Measurements from ENCODE around the gene TENT5A. TPM values are rescaled to one million over a fixed set of nuclear protein-coding genes. Genes with fewer than 3 reads are reported as not detected.
A peak's percentile ranks its signal among the peaks of the same experiment; 100 is the strongest.

TENT5A gene
- total RNA-seq, 4 donors from 2014 or later = 18.4 to 26.6 (median 24.7) TPM

DNA sequence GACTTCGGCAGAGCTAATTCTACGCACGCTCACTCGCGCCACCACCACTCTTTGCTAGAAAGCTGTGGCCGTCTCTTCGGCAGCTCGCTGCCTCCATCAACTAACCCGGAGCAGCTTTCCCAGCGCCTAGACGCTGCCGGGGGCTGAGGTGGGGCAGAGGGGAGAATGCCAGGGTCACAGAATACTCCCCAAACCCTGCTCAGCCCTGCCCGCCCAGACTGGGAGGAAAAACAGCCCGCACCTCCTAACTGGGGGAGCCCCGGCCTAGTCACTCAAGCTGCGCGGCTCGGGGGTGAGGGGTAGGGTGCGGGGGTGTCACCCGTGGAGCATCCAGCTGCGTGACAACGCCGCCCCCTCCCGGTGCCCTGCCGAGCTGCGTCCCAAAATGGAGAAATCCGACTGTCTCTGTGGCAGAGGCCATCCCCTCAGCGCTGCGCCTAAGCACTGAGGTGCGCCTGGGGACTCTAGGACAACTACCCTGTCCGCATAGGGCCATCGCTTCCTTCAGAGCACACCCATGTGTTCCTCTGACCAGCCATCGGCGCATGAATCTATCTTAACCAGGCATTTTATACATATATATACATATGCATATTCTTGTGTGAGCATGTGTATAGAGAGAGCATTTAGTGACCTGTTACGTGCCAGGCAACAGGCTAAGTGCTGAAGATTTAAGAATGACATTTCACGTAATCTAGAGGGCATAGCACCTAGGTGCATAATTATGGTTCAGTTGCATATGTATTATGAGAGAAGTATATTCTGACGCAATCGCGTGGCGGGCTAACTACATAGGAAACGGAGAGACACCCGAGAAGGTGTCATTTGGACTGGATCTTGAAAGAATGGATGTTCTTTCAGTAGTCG lies 1.5 kb upstream of the TENT5A start:
- WGBS, 2 donors = 17 to 18% methylated on average over 42 to 43 of the region's 43 CpGs
- DNase-seq (ENCODE audit: low spot score in 2 of 2) = peak; percentile 87 to 98
- TF ChIP-seq, protein P1, sequence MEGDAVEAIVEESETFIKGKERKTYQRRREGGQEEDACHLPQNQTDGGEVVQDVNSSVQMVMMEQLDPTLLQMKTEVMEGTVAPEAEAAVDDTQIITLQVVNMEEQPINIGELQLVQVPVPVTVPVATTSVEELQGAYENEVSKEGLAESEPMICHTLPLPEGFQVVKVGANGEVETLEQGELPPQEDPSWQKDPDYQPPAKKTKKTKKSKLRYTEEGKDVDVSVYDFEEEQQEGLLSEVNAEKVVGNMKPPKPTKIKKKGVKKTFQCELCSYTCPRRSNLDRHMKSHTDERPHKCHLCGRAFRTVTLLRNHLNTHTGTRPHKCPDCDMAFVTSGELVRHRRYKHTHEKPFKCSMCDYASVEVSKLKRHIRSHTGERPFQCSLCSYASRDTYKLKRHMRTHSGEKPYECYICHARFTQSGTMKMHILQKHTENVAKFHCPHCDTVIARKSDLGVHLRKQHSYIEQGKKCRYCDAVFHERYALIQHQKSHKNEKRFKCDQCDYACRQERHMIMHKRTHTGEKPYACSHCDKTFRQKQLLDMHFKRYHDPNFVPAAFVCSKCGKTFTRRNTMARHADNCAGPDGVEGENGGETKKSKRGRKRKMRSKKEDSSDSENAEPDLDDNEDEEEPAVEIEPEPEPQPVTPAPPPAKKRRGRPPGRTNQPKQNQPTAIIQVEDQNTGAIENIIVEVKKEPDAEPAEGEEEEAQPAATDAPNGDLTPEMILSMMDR (IDR thresholded peaks at IDR 0.05) = peak in 2 of 3 donors; percentile 9 to 18
- TF ChIP-seq POLR2A (IDR thresholded peaks at IDR 0.05) = no peak
- peak overlapping the region; percentile 79 for H3K4me3 ChIP-seq (ENCODE audit: low read depth, poor library complexity, severe bottlenecking)
- intact Hi-C loops (cut with DNase I; ENCODE audit: low total_unique reads) = no loop called here

DNA sequence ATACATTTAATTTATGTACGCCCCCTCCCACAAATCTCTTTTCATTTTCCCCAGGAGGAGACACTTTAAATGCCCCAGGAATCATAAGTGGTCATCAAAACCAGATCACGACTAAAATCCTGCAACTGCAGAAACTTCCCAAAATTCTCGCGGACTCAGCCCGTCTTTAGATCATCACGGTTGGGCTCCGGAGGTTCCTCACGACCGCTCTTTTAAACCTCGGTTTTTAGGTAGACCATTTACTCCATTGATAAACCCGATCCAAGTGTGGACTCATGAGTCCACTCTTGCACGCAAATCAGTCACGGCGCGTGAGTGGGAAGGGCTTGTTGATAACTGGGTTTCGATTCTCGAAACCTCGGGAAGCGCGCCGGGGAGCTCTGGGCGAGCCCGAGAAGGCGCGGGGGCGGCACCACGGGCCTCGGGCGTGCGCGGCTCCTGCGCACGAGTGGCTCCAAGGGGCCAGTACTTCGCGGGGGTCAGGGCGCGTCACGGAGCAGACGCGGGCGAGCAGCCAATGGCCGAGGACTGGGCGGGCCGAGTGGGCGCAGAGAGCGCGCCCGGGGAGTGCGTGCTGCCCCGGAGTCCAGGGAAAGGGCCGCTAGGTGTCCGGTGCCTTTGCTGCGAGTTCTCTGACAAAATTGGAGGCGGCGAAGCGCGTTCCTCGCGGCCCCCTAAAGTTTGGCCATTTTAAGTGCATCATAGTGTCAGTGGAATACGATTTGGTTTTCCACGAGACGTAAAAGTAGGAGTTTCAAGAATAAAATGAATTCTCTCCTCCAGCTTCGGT lies 635 bp upstream of the TENT5A start:
- intact Hi-C loops (cut with DNase I; ENCODE audit: low total_unique reads) = no loop called here
- WGBS, 2 donors = 0% methylated on average over 24 to 32 of the region's 63 CpGs
- peak; percentile 86 to 98 for DNase-seq (ENCODE audit: low spot score in 2 of 2)
- peak overlapping the region; percentile 79 for H3K4me3 ChIP-seq (ENCODE audit: low read depth, poor library complexity, severe bottlenecking)
- TF ChIP-seq, protein P1 (IDR thresholded peaks at IDR 0.05) = no peak
- peak in 1 of 2 donors; percentile 4 for TF ChIP-seq POLR2A (IDR thresholded peaks at IDR 0.05)

DNA sequence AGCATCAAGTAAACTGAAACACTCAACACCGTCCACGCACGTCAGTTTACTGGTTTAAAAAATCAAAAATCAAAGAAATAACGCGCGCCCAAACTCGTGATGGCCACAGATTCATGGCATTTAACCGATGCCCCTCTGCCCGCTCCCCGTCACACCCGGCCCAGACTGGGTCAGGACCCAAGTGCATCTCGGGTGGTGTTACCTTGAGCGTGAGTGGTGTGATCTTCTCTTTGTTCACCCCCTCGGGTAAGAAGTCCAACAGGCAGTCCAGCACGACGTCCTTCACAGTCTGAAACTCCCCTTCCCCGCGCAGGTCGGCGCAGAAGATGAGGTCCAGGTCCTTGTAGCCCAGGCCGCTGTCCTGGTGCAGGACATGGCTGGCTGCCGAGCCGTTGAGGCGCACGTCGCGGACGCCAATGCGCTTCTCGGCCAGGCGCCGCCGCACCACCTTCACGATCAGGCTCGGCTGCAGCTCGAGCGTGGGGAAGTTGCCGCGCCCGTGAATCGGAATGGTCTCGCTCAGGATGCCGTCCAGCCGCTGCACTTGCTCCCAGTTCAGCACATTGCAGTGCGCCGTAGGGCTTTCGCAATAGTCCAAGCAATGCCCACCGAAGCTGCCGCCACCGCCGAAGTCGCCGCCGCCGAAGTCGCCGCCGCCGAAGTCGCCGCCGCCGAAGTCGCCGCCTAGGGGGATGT lies 945 bp downstream of the TENT5A start:
- peak; percentile 36 to 91 for DNase-seq (ENCODE audit: low spot score in 2 of 2)
- TF ChIP-seq, protein P1 (IDR thresholded peaks at IDR 0.05) = no peak
- TF ChIP-seq POLR2A (IDR thresholded peaks at IDR 0.05) = no peak
- intact Hi-C loops (cut with DNase I; ENCODE audit: low total_unique reads) = no loop called here
- WGBS, 2 donors = 4 to 5% methylated on average over 14 to 46 of the region's 65 CpGs
- peak overlapping the region; percentile 79 for H3K4me3 ChIP-seq (ENCODE audit: low read depth, poor library complexity, severe bottlenecking)

DNA sequence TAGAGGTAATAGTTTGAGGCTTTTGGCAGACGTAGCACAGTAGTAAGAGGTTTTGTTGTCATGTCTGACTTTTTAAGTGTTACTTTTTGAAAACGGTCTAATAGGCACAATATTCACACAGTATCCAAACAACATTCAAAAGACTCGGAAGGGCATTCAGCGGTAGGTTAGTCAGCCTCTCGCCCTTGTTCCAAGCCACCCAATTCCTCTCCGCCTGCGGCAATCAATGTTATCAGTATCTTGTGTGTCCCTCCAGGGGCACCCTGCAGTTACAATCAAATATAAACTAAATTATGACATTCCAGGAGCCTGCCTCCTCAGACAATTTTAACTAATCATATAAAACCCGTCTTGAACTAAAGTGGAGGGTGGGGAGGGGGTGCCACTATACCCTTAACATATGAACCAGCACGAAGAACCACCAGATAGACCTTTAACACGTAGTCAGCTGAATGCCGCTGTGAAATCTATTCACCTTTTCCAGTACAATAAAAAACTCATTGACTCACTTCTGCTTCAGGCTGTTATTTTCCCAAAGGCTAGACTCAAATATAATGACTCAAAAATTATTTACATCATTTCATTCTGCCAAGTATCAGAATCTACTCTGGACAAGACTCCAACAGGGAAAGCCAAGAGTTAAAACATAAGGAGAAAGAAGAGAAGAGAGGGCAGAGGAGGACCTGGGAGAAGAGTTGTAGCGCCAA lies 1.6 kb downstream of the TENT5A start:
- intact Hi-C loops (cut with DNase I; ENCODE audit: low total_unique reads) = no loop called here
- peak overlapping the region; percentile 79 for H3K4me3 ChIP-seq (ENCODE audit: low read depth, poor library complexity, severe bottlenecking)
- no peak for TF ChIP-seq POLR2A (IDR thresholded peaks at IDR 0.05)
- TF ChIP-seq, protein P1 (IDR thresholded peaks at IDR 0.05) = no peak

DNA sequence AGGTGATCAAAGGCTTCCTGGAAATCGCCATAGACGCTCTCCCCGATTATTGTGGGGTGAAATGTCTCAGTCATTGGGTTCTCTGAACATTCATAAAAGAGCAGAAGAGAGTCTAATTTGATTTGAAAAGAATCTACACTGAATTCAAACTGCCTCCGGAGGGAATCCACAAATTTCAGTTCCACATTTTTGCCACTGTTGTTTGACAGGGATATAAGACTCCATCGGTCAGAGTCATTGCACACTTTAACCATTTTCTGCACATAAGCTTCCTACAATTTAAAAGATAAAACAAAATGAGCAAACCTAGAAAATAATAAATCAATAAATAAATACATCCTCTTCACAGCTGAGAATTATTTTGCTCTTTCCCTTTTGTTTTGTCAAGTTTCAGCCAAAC lies 2.3 kb downstream of the TENT5A start:
- H3K4me3 ChIP-seq (ENCODE audit: low read depth, poor library complexity, severe bottlenecking) = peak overlapping the region; percentile 79
- WGBS, 2 donors = 14 to 18% methylated on average over 5 of the region's 5 CpGs
- no peak for DNase-seq (ENCODE audit: low spot score in 2 of 2)
- TF ChIP-seq POLR2A (IDR thresholded peaks at IDR 0.05) = no peak
- TF ChIP-seq, protein P1 (IDR thresholded peaks at IDR 0.05) = no peak
- intact Hi-C loops (cut with DNase I; ENCODE audit: low total_unique reads) = no loop called here

More for the DNA sequence above, 1.6 kb downstream of the TENT5A start:
- WGBS, 2 donors = 7 to 15% methylated on average over 12 of the region's 12 CpGs
- no peak for DNase-seq (ENCODE audit: low spot score in 2 of 2)

Measured in lower leg skin (tissue), 4 donors.